B cell (primary cell): ENCODE data around the gene MOB2. TPM values are rescaled to one million over a fixed set of nuclear protein-coding genes. Genes with fewer than 3 reads are reported as not detected.

Experiments
- ATAC-seq: fragments of 200-7000 bp; cut with Tn5 transposase; one replicate; pipeline ENCODE4 v1.10.0; 2021; ENCODE audit warnings: low read depth, mild to moderate bottlenecking, moderate number of reproducible peaks, moderate library complexity
- CTCF ChIA-PET: fragments of 350-600 bp; sonication (Branson Sonifier 250); formaldehyde crosslinking; loops from one replicate; lab custom pipeline; 2021; ENCODE audit warnings: antibody characterized with exemption, inconsistent platforms; lab: Charles Lee
- POLR2A ChIA-PET: fragments of 350-600 bp; sonication (Branson Sonifier 250); formaldehyde crosslinking; loops from one replicate; lab custom pipeline; 2021; ENCODE audit warnings: antibody characterized with exemption; lab: Charles Lee
- DNase-seq: peaks from one replicate; pipeline ENCODE4 v3.0.0; 2013
- H2AFZ ChIP-seq: 2 replicates; pipeline ENCODE4 v1.6.1; 2012; ENCODE audit warnings: mild to moderate bottlenecking, low read depth, low read length; ENCODE audit not compliant: insufficient read depth, poor library complexity, severe bottlenecking
- H3K27ac ChIP-seq, 2 donors: 1 replicate in 1 of 2; 2 replicates in 1 of 2; pipeline ENCODE4 v1.5.1; 2012 to 2013; ENCODE audit warnings: low read length in 2 of 2, mild to moderate bottlenecking in 2 of 2, moderate library complexity in 1 of 2
- H3K27me3 ChIP-seq, 4 experiments: fragments of 200-600 bp in 1 of 4; sonication (generic) in 1 of 4; replicated peaks in 1 of 4; 1 replicate in 2 of 4; 2 replicates in 2 of 4; pipeline versions ENCODE4 v1.6.1 to v1.7.0; 2013 to 2016; ENCODE audit warnings: low read length in 3 of 4, mild to moderate bottlenecking in 2 of 4, mixed read lengths in 1 of 4, moderate library complexity in 1 of 4; ENCODE audit not compliant: insufficient read depth in 4 of 4, control insufficient read depth in 3 of 4; ENCODE audit errors: control extremely low read depth in 1 of 4
- H3K36me3 ChIP-seq, 2 experiments: replicated peaks in 1 of 2; 1 replicate in 1 of 2; 2 replicates in 1 of 2; pipeline versions ENCODE4 v1.6.1 to v1.7.1; 2013; ENCODE audit warnings: low read length in 1 of 2; ENCODE audit not compliant: insufficient read depth in 2 of 2, control insufficient read depth in 1 of 2; ENCODE audit errors: control extremely low read depth in 1 of 2, extremely low read depth in 1 of 2
- H3K4me1 ChIP-seq, 2 donors: fragments of 200-600 bp in 1 of 2; sonication (generic) in 1 of 2; 1 replicate in 1 of 2; 2 replicates in 1 of 2; pipeline versions ENCODE4 v1.5.1 to v1.6.1; 2013 to 2017; ENCODE audit warnings: low read length in 2 of 2; ENCODE audit not compliant: control insufficient read depth in 2 of 2, insufficient read depth in 2 of 2
- H3K4me2 ChIP-seq: replicated peaks from 2 replicates; pipeline ENCODE3; 2012; ENCODE audit warnings: mild to moderate bottlenecking, low read depth, low read length; ENCODE audit not compliant: poor library complexity, severe bottlenecking
- H3K4me3 ChIP-seq, 5 experiments: fragments of 200-600 bp in 1 of 5; sonication (generic) in 1 of 5; 1 replicate in 3 of 5; 2 replicates in 2 of 5; pipeline versions ENCODE4 v1.5.1 to v1.7.0; 2011 to 2016; ENCODE audit warnings: low read length in 4 of 5, mild to moderate bottlenecking in 4 of 5, low read depth in 2 of 5, control low read depth in 1 of 5, moderate library complexity in 1 of 5; ENCODE audit not compliant: insufficient read depth in 1 of 5; ENCODE audit errors: control extremely low read depth in 1 of 5, extremely low read depth in 1 of 5
- H3K79me2 ChIP-seq: fragments of 200-600 bp; sonication (generic); one replicate; pipeline ENCODE4 v1.6.0; 2016; ENCODE audit warnings: low read length; ENCODE audit not compliant: control insufficient read depth, insufficient read depth
- H3K9ac ChIP-seq: fragments of 200-600 bp; sonication (generic); 2 replicates; pipeline ENCODE4 v1.6.1; 2017; ENCODE audit warnings: mild to moderate bottlenecking, low read length, moderate library complexity
- H3K9me3 ChIP-seq, 3 donors: one replicate each; pipeline versions ENCODE4 v1.6.1 to v1.7.1; 2013; ENCODE audit warnings: low read length in 2 of 3; ENCODE audit not compliant: control insufficient read depth in 2 of 3, insufficient read depth in 1 of 3; ENCODE audit errors: control extremely low read depth in 1 of 3
- H4K20me1 ChIP-seq: 2 replicates; pipeline ENCODE4 v1.6.0; 2012; ENCODE audit warnings: mild to moderate bottlenecking, low read length; ENCODE audit not compliant: insufficient read depth, control insufficient read depth, poor library complexity, severe bottlenecking
- H3K27ac Mint-ChIP-seq: one replicate; pipeline ENCODE4 v1.8.0; 2021; ENCODE audit warnings: mixed read lengths
- H3K27me3 Mint-ChIP-seq: one replicate; pipeline ENCODE4 v1.8.0; 2021; ENCODE audit warnings: mixed read lengths
- H3K4me1 Mint-ChIP-seq: one replicate; pipeline ENCODE4 v1.8.0; 2021; ENCODE audit warnings: mixed read lengths
- H3K4me3 Mint-ChIP-seq: one replicate; pipeline ENCODE4 v1.8.0; 2021; ENCODE audit warnings: mixed read lengths
- H3K9me3 Mint-ChIP-seq: one replicate; pipeline ENCODE4 v1.8.0; 2022; ENCODE audit warnings: mixed read lengths; ENCODE audit not compliant: insufficient read depth
- CTCF ChIP-seq: fragments of 200-600 bp; IDR thresholded peaks from one replicate; pipeline ENCODE4 v1.8.0; 2022; ENCODE audit warnings: antibody characterized with exemption, mild to moderate bottlenecking
- EZH2 ChIP-seq: IDR thresholded peaks from 2 replicates; pipeline ENCODE4 v1.6.1; 2012; ENCODE audit warnings: borderline replicate concordance, low read depth, mild to moderate bottlenecking, moderate library complexity, low read length; ENCODE audit not compliant: insufficient read depth, poor library complexity, severe bottlenecking
- WGBS: methylation state at CpG from one replicate; pipeline ENCODE4 v1.1.5; 2013; ENCODE audit warnings: missing lambda C conversion rate; ENCODE audit not compliant: insufficient coverage; 5-methylcytosine and 5-hydroxymethylcytosine counted together
- intact Hi-C: fragments of 100-400 bp; cut with micrococcal nuclease; formaldehyde crosslinking; loops from one replicate; pipeline ENCODE4 v1.10.0; 2022
- polyA plus RNA-seq: library from polyadenylated mRNA; depleted of rRNA; stranded (reverse); fragments of >200 nt; gene quantifications from 2 replicates; pipeline ENCODE4 v1.2.3, GENCODE V29; 2012
- total RNA-seq, 2 donors: library from RNA; stranded (reverse); fragments of 120-200 nt in 1 of 2; gene quantifications; 1 replicate in 1 of 2; 2 replicates in 1 of 2; pipeline versions ENCODE4 v1.2.3 to v1.2.4, GENCODE V29; 2013 to 2022

MOB2 gene
- total and polyA plus RNA-seq, 2 donors (not counting 1 experiment from before 2014, with no cell fraction given): 55.7 to 57.6 TPM

DNA sequence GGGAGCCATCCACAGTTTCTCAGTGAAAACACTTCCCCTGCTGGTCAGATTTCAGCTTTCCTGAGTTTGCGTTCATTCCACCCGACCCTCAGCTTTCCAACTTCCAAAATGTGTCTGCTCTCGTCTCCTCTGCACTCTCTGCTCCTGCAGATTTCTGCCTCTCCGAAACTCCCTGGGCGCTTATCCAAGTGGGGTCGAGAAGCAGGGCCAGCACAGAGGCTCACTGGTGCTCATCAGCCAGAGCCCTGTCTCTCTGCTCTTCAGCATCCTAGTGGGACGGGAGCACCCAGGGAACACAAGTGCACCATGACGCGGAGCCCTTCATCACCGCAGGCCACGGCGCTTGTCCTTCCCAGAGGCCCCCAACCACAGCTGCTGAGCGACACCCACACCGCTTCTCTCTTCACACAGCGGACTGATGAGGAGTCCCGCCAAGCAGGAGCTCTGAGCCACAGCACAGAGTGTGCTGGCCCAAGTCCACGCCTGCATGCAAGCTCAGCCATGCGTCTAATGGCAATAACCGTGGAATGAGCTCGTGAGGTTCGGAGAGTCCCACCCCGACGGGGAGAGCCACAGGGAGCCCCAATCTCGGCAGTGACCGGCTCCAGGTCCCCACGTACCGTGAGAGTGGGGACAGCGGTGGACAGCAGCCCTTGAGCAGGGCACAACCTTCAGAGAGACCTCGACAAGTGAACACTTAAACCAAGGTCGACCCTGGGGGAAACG, 27.9 kb upstream of the MOB2 start:
- WGBS: 95% methylated on average over 31 of the region's 31 CpGs
- H3K36me3 ChIP-seq: peaks cover 0 to 4% of the 10 kb centered on the region in 2 experiments
- H3K4me1 Mint-ChIP-seq: peaks cover 53% of the 10 kb centered on the region
- intact Hi-C loops: loop anchor here (10.0 kb wide), 1 partner anchor 220 kb away; no protein-coding TSS in a partner anchor
- DNase-seq (no peak), ATAC-seq (no peak)
- H3K4me3 Mint-ChIP-seq: no peak overlapping the region
- no peak overlapping the region for H3K27ac Mint-ChIP-seq
- peaks cover 96% of the 10 kb centered on the region for H4K20me1 ChIP-seq
- H3K27ac ChIP-seq: no peak overlapping the region
- no peak overlapping the region for H3K9ac ChIP-seq
- no peak overlapping the region for H3K4me3 ChIP-seq
- no peaks in the 10 kb centered on the region for H3K27me3 ChIP-seq
- peaks cover 9 to 14% of the 10 kb centered on the region in 2 donors for H3K4me1 ChIP-seq
- H3K27me3 Mint-ChIP-seq: no peaks in the 10 kb centered on the region
- H3K9me3 ChIP-seq: no peaks in the 10 kb centered on the region
- H3K9me3 Mint-ChIP-seq: no peaks in the 10 kb centered on the region
- peaks cover 96% of the 10 kb centered on the region for H3K79me2 ChIP-seq
- ChIA-PET CTCF (interaction anchor here (0.7 to 2.9 kb wide), 12 partner anchors 12 to 312 kb away, joined by 3 to 17 read pairs (median 3); no protein-coding TSS in a partner anchor), POLR2A (interaction anchor here (0.6 kb wide), 1 partner anchor 73 kb away, joined by 3 read pairs; no protein-coding TSS in a partner anchor)
- no peak overlapping the region for H3K4me2 ChIP-seq
- no peak for TF ChIP-seq EZH2
- TF ChIP-seq CTCF: no peak
- H2AFZ ChIP-seq: no peak overlapping the region
